ENCODE results near the gene DCLK1.

DCLK1 gene

GRCh38 chr13:35886332-35887114 is 244.7 kb downstream of the DCLK1 start:
- H3K36me3 ChIP-seq (ENCODE audit: control insufficient read depth, insufficient read depth, low read length) = no peaks in the 10 kb centered on the region
- WGBS, 2 experiments (ENCODE audit: insufficient coverage in 2 of 2) = 92 to 100% methylated on average over 5 of the region's 9 CpGs
- no peaks in the 10 kb centered on the region for H3K4me1 ChIP-seq (ENCODE audit: control insufficient read depth, insufficient read depth, low read length, poor library complexity, severe bottlenecking)
- no peak overlapping the region for H3K4me3 ChIP-seq (ENCODE audit: extremely low read depth, insufficient read depth, low read length, poor library complexity, severe bottlenecking)
- no peaks in the 10 kb centered on the region for H3K9me3 ChIP-seq (ENCODE audit: control insufficient read depth, low read length)
- no peak overlapping the region for H3K27ac ChIP-seq (ENCODE audit: low read depth, low read length, severe bottlenecking)

GRCh38 chr13:35884211-35884760 is 246.9 kb downstream of the DCLK1 start:
- no peaks in the 10 kb centered on the region for H3K36me3 ChIP-seq (ENCODE audit: control insufficient read depth, insufficient read depth, low read length)
- H3K4me1 ChIP-seq (ENCODE audit: control insufficient read depth, insufficient read depth, low read length, poor library complexity, severe bottlenecking) = no peaks in the 10 kb centered on the region
- H3K9me3 ChIP-seq (ENCODE audit: control insufficient read depth, low read length) = no peaks in the 10 kb centered on the region
- 83 to 100% methylated on average over 1 of the region's 4 CpGs for WGBS, 2 experiments (ENCODE audit: insufficient coverage in 2 of 2)
- H3K27ac ChIP-seq (ENCODE audit: low read depth, low read length, severe bottlenecking) = no peak overlapping the region
- H3K4me3 ChIP-seq (ENCODE audit: extremely low read depth, insufficient read depth, low read length, poor library complexity, severe bottlenecking) = no peak overlapping the region

- Histone ChIP-seq H3K27ac (ENCODE audit: low read depth, low read length, severe bottlenecking) (no peak overlapping the region), H3K36me3 (ENCODE audit: control insufficient read depth, insufficient read depth, low read length) (no peaks in the 10 kb centered on the region), H3K9me3 (ENCODE audit: control insufficient read depth, low read length) (no peaks in the 10 kb centered on the region), H3K4me1 (ENCODE audit: control insufficient read depth, insufficient read depth, low read length, poor library complexity, severe bottlenecking) (no peaks in the 10 kb centered on the region), H3K4me3 (ENCODE audit: extremely low read depth, insufficient read depth, low read length, poor library complexity, severe bottlenecking) (no peak overlapping the region)
- WGBS, 2 experiments (ENCODE audit: insufficient coverage in 2 of 2) = 89 to 91% methylated on average over 7 to 9 of the region's 10 CpGs
Measured at GRCh38 chr13:35882722-35883497, 248.3 kb downstream of the DCLK1 start.

GRCh38 chr13:35881360-35881759 is 249.8 kb downstream of the DCLK1 start:
- no peak overlapping the region for H3K27ac ChIP-seq (ENCODE audit: low read depth, low read length, severe bottlenecking)
- H3K36me3 ChIP-seq (ENCODE audit: control insufficient read depth, insufficient read depth, low read length) = no peaks in the 10 kb centered on the region
- no peaks in the 10 kb centered on the region for H3K4me1 ChIP-seq (ENCODE audit: control insufficient read depth, insufficient read depth, low read length, poor library complexity, severe bottlenecking)
- 82 to 100% methylated on average over 1 of the region's 1 CpG for WGBS, 2 experiments (ENCODE audit: insufficient coverage in 2 of 2)
- H3K9me3 ChIP-seq (ENCODE audit: control insufficient read depth, low read length) = no peaks in the 10 kb centered on the region
- no peak overlapping the region for H3K4me3 ChIP-seq (ENCODE audit: extremely low read depth, insufficient read depth, low read length, poor library complexity, severe bottlenecking)

GRCh38 chr13:35879111-35879510 is 252.1 kb downstream of the DCLK1 start:
- H3K4me1 ChIP-seq (ENCODE audit: control insufficient read depth, insufficient read depth, low read length, poor library complexity, severe bottlenecking) = no peaks in the 10 kb centered on the region
- H3K27ac ChIP-seq (ENCODE audit: low read depth, low read length, severe bottlenecking) = no peak overlapping the region
- H3K36me3 ChIP-seq (ENCODE audit: control insufficient read depth, insufficient read depth, low read length) = no peaks in the 10 kb centered on the region
- no peaks in the 10 kb centered on the region for H3K9me3 ChIP-seq (ENCODE audit: control insufficient read depth, low read length)
- no peak overlapping the region for H3K4me3 ChIP-seq (ENCODE audit: extremely low read depth, insufficient read depth, low read length, poor library complexity, severe bottlenecking)
- 86 to 89% methylated on average over 3 to 4 of the region's 4 CpGs for WGBS, 2 experiments (ENCODE audit: insufficient coverage in 2 of 2)

GRCh38 chr13:35876601-35877000 is 254.6 kb downstream of the DCLK1 start:
- H3K4me3 ChIP-seq (ENCODE audit: extremely low read depth, insufficient read depth, low read length, poor library complexity, severe bottlenecking) = no peak overlapping the region

GRCh38 chr13:35874704-35875103 is 256.5 kb downstream of the DCLK1 start:
- Histone ChIP-seq H3K4me3 (ENCODE audit: extremely low read depth, insufficient read depth, low read length, poor library complexity, severe bottlenecking) (no peak overlapping the region), H3K27ac (ENCODE audit: low read depth, low read length, severe bottlenecking) (no peak overlapping the region), H3K9me3 (ENCODE audit: control insufficient read depth, low read length) (no peaks in the 10 kb centered on the region), H3K36me3 (ENCODE audit: control insufficient read depth, insufficient read depth, low read length) (no peaks in the 10 kb centered on the region), H3K4me1 (ENCODE audit: control insufficient read depth, insufficient read depth, low read length, poor library complexity, severe bottlenecking) (no peaks in the 10 kb centered on the region)
- WGBS, 2 experiments (ENCODE audit: insufficient coverage in 2 of 2) = 90 to 97% methylated on average over 11 of the region's 11 CpGs

More at GRCh38 chr13:35876601-35877000, 254.6 kb downstream of the DCLK1 start:
- Histone ChIP-seq H3K4me1 (ENCODE audit: control insufficient read depth, insufficient read depth, low read length, poor library complexity, severe bottlenecking) (no peaks in the 10 kb centered on the region), H3K9me3 (ENCODE audit: control insufficient read depth, low read length) (no peaks in the 10 kb centered on the region), H3K27ac (ENCODE audit: low read depth, low read length, severe bottlenecking) (no peak overlapping the region), H3K36me3 (ENCODE audit: control insufficient read depth, insufficient read depth, low read length) (no peaks in the 10 kb centered on the region)
- WGBS, 2 experiments (ENCODE audit: insufficient coverage in 2 of 2) = 88 to 100% methylated on average over 1 of the region's 1 CpG

DNA sequence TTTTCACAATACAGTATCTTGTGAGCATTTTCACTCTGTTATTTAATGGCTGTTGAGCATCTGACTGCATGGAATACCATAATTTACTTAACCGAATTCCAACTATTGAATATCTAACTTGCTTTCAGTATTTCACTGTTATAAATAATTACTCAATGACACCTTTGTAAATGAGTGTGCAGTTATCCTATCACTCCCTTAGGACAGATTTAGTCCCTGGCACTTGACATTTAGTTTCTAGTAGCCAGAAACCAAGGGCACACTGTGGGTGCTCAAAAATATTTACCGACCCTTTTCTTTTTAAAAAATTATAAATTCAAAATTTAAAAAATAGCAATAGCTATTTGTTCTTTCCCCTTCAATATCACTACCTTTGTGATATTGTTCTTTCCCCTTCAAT is 258.8 kb downstream of the DCLK1 start:
- Histone ChIP-seq H3K36me3 (ENCODE audit: control insufficient read depth, insufficient read depth, low read length) (no peaks in the 10 kb centered on the region), H3K4me1 (ENCODE audit: control insufficient read depth, insufficient read depth, low read length, poor library complexity, severe bottlenecking) (no peaks in the 10 kb centered on the region), H3K9me3 (ENCODE audit: control insufficient read depth, low read length) (no peaks in the 10 kb centered on the region), H3K27ac (ENCODE audit: low read depth, low read length, severe bottlenecking) (no peak overlapping the region), H3K4me3 (ENCODE audit: extremely low read depth, insufficient read depth, low read length, poor library complexity, severe bottlenecking) (no peak overlapping the region)
- WGBS, 2 experiments (ENCODE audit: insufficient coverage in 2 of 2) = no CpG with 5 or more reads among the region's 2 CpGs

DNA sequence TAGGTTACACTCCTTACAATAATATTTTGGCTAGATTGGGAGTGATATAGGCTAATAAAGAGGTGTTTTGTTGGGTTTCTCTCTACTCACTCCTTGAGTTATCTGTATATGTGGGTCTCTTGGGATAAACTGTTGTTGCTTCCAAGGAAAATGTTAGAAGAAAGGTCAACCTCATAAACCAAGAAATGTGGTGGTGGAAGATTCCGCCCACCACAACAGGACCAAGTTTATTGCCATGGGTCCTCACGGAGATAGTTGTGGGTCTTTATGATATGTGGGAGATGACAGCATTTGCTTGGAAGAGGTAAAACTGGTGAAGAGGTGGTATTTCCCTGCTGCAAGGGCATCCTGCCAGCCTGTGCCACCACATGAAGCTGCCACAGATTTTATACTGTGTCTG is 259.6 kb downstream of the DCLK1 start:
- Histone ChIP-seq H3K4me1 (ENCODE audit: control insufficient read depth, insufficient read depth, low read length, poor library complexity, severe bottlenecking) (no peaks in the 10 kb centered on the region), H3K9me3 (ENCODE audit: control insufficient read depth, low read length) (no peaks in the 10 kb centered on the region), H3K36me3 (ENCODE audit: control insufficient read depth, insufficient read depth, low read length) (no peaks in the 10 kb centered on the region), H3K27ac (ENCODE audit: low read depth, low read length, severe bottlenecking) (no peak overlapping the region), H3K4me3 (ENCODE audit: extremely low read depth, insufficient read depth, low read length, poor library complexity, severe bottlenecking) (no peak overlapping the region)
- 88 to 100% methylated on average over 2 of the region's 2 CpGs for WGBS, 2 experiments (ENCODE audit: insufficient coverage in 2 of 2)

GRCh38 chr13:35866801-35867200 is 264.4 kb downstream of the DCLK1 start:
- 72 to 92% methylated on average over 2 of the region's 3 CpGs for whole genome bisulfite sequencing, 2 experiments (ENCODE audit: insufficient coverage in 2 of 2)
- H3K4me3 ChIP-seq (ENCODE audit: extremely low read depth, insufficient read depth, low read length, poor library complexity, severe bottlenecking) = no peak overlapping the region
- no peak overlapping the region for H3K27ac ChIP-seq (ENCODE audit: low read depth, low read length, severe bottlenecking)
- H3K36me3 ChIP-seq (ENCODE audit: control insufficient read depth, insufficient read depth, low read length) = no peaks in the 10 kb centered on the region
- H3K4me1 ChIP-seq (ENCODE audit: control insufficient read depth, insufficient read depth, low read length, poor library complexity, severe bottlenecking) = no peaks in the 10 kb centered on the region
- H3K9me3 ChIP-seq (ENCODE audit: control insufficient read depth, low read length) = no peaks in the 10 kb centered on the region
